GM21737 (cell line): Measurements from ENCODE around the gene RBBP8.

Experiments
- ATAC-seq: cut with Tn5 transposase; IDR thresholded peaks from one replicate; pipeline ENCODE4 v1.9.1; 2021; ENCODE audit warnings: mild to moderate bottlenecking, moderate library complexity; ENCODE audit not compliant: unreplicated experiment

RBBP8 gene

DNA sequence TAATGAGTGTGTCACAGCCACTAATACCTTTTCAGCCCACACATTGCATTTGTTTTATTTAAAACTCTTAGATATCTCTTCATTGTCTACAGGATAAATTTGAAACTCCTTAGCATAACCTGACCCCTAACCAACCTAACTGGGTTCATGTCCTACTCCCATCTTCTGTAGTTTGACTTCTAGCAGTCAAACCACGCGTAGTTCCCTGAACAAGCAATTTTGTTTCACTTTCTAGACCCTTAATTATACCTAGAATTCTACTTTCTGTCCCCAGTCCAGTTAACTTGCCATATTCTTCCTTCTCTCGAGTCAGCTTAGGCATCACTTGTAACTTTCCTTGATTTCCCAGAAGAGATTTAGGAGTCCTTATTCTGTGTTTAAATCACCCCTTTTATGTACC lies 55.1 kb downstream of the RBBP8 start:
- ATAC-seq, result no peak

- ATAC-seq, result no peak
Observed at GRCh38 chr18:22998344-22998743, 65.2 kb downstream of the RBBP8 start.

GRCh38 chr18:22999212-22999611 lies 66.1 kb downstream of the RBBP8 start:
- no peak for ATAC-seq

- no peak for ATAC-seq
Observed at GRCh38 chr18:22999647-23000046, 66.5 kb downstream of the RBBP8 start.

GRCh38 chr18:23003289-23003688 lies 70.2 kb downstream of the RBBP8 start:
- no peak for ATAC-seq

DNA sequence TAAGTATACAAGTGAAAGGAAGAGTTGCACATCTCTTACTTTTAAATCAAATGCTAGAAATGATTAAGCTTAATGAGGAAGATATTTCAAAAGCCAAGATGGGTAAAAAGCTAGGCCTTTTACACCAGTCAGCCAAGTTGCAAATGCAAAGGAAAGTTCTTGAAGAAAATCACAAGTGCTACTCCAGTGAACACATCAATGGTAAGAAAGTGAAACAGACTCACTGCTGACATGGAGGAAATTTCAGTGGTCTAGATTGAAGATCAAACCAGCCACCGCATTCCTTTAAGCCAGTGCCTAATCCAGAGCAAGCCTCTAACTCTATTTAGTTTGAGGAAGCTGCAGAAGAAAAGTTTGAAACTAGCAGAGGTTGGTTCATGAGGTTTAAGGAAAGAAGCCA lies 79.1 kb downstream of the RBBP8 start:
- no peak for ATAC-seq

DNA sequence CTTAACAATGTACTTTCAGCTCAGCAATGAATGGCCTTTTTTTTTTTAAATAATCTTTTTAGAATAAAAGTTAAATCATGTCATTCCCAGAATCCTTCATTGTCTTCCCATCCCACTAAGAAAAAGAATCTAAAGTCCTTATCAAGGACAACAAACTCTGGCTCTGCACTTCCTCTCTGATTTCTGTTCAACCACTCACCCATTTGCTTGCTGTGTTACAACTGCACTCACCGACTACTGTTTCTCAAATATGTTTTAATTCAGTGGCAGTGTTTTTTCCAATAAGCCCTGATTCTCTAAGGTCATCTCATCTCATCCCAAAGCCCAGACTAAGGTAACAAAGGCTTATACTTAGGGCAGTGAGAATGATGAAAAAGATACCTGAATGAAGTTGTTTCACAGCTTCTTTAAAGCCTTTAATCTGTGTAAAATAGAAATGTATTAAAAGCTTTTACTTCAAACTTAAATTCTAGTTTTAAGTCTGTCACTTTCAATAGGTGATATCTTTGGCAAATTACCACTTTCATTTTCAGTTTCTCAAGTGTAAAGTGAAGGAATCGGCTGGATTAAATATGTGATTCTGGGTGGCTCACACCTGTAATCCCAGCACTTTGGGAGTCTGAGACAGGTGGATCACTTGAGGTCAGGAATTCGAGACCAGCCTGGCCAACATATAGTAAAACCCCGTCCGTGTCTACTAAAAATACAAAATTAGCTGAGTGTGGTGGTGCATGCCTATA lies 87.6 kb downstream of the RBBP8 start:
- ATAC-seq, result no peak

GRCh38 chr18:23021623-23022022 lies 88.5 kb downstream of the RBBP8 start:
- ATAC-seq, result no peak

- no peak for ATAC-seq
Observed at GRCh38 chr18:23032030-23032582, 99.0 kb downstream of the RBBP8 start.

- ATAC-seq, result no peak
Observed at GRCh38 chr18:23033056-23033455, 99.9 kb downstream of the RBBP8 start.

DNA sequence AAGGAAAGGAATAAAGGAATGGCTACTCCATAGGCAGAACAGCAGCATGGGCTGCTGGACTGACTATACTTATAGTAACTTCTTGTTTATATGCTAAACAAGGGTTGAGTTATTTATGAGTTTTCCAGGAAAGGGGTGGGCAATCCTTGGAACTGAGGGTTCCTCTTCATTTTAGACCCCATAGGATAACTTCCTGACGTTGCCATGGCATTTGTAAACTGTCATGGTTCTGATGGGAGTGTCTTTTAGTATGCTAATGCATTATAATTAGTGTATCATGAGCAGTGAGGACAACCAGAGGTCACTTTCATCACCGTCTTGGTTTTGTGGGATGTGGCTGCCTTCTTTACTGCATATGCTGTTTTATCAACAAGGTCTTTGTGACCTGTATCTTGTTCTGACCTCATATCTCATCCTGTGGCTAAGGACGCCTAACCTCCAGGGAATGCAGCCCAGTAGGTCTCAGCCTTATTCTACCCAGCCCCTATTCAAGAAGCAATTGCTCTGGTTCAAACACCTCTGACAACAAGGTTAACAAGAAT lies 103.6 kb downstream of the RBBP8 start:
- ATAC-seq, result no peak

GRCh38 chr18:23037646-23038045 lies 104.5 kb downstream of the RBBP8 start:
- ATAC-seq, result no peak

- no peak for ATAC-seq
Observed at GRCh38 chr18:23038712-23039111, 105.6 kb downstream of the RBBP8 start.

- no peak for ATAC-seq
Observed at GRCh38 chr18:23042133-23042532, 109.0 kb downstream of the RBBP8 start.

GRCh38 chr18:23043803-23044376 lies 110.8 kb downstream of the RBBP8 start:
- ATAC-seq, result no peak

- ATAC-seq, result no peak
Observed at GRCh38 chr18:23049698-23050373, 116.7 kb downstream of the RBBP8 start.

DNA sequence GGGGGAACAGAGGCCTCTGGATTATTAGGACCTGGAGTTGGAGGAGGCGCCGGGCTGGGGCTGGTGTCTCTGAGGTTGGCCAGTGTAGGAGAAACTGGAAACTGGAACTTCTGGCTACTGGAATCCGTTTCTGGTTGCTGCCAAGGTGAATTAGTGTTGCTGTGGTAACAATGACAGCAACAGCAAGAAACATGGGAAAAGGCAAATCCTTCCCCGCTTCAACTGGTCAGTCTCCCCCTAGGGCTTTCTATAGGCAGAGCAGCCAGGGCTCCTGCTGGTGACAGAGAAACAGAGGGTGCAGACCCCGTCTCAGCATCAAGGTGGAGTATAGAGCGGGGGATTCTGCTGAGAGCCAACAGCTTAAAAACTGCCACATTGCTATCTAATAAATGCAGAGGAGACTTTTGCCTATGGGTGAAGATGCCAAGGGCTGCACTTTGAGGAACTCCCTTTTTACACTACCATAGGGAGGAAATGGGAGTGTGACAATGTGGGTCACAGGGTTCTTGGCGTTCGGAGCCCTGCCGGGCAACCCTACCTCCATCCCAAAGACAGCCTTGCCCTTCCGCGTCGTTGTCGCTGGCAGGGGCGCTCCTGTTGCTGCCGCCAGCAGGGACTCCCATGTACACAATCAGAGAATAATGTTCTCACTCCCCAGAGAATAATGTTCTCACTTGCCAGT lies 120.8 kb downstream of the RBBP8 start:
- ATAC-seq, result no peak

- no peak for ATAC-seq
Observed at GRCh38 chr18:23054553-23054952, 121.4 kb downstream of the RBBP8 start.

DNA sequence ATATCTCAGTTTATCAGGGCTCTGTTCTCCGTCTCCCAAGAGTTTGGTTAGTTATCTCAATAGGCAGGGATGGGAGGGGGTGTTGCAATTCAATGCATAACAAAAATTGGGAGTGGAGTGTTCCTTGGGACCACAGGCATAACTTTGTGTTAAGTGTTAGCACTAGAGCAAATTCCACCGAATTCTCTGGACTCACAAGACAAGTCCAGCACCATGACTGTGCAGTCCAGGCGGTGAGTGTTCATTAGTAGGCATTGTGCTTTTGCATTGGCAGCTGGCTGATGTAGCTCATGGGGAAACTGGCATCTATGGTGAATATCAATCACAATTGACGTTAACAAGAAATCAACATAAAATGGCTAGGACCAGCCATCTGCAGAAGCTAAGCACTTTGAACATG lies 123.2 kb downstream of the RBBP8 start:
- ATAC-seq, result no peak

DNA sequence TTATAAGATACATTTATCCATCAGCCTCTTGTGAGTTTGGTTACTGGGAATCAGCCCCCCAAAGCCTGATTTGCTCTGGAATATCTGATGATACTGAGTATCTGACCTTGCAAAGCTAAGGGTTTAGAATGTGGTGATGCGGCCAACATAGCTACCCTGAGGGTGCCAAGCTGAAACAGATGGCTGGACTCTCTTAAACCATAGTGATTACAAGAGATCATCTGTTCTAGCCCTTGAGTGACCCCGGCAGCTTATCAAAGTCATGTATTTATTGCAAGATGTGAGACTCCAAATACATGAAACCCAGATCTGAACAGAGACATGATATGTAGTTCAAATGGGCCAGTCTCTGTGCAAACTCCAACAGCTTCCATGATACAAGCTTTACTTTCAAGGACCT lies 124.0 kb downstream of the RBBP8 start:
- ATAC-seq, result no peak

- ATAC-seq, result no peak
Observed at GRCh38 chr18:23058746-23059415, 125.8 kb downstream of the RBBP8 start.
